ENCODE data around the gene GPC6.

Gene GPC6

DNA sequence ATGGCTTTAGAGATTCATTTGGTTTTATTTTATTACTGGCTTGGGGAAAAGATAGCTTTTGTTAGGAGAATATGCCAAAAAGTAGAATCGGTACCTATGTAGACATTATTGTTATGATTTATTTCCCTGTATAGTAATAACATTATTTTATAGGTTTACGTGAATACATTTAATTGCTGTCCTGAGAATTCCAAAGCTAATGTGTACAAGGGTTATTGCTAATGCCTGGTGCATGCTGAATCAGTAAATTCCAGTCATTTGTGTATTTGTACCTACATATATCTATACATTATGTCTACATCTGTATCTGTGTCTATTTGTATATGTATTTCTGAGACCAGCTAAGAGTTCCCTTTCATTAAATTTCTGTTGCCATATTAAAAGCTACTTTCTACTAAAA lies 550.9 kb downstream of the GPC6 start:
- Histone ChIP-seq H2AFZ (ENCODE audit: low read depth) (no peak overlapping the region), H3K27ac (no peak overlapping the region), H3K79me2 (ENCODE audit: insufficient read depth, low read depth) (no peaks in the 10 kb centered on the region), H3K9ac (no peak overlapping the region), H3K4me3 (IDR thresholded peaks at IDR 0.05; ENCODE audit: insufficient read depth, low read depth, low read length) (no peak overlapping the region), H3K36me3 (ENCODE audit: insufficient read depth) (no peaks in the 10 kb centered on the region), H3K4me1 (ENCODE audit: low read depth, poor library complexity, severe bottlenecking) (no peaks in the 10 kb centered on the region), H4K20me1 (ENCODE audit: insufficient read depth) (no peaks in the 10 kb centered on the region), H3K27me3 (ENCODE audit: insufficient read depth, low read depth) (no peaks in the 10 kb centered on the region), H3K4me2 (no peak overlapping the region)
- TF ChIP-seq, protein P1, sequence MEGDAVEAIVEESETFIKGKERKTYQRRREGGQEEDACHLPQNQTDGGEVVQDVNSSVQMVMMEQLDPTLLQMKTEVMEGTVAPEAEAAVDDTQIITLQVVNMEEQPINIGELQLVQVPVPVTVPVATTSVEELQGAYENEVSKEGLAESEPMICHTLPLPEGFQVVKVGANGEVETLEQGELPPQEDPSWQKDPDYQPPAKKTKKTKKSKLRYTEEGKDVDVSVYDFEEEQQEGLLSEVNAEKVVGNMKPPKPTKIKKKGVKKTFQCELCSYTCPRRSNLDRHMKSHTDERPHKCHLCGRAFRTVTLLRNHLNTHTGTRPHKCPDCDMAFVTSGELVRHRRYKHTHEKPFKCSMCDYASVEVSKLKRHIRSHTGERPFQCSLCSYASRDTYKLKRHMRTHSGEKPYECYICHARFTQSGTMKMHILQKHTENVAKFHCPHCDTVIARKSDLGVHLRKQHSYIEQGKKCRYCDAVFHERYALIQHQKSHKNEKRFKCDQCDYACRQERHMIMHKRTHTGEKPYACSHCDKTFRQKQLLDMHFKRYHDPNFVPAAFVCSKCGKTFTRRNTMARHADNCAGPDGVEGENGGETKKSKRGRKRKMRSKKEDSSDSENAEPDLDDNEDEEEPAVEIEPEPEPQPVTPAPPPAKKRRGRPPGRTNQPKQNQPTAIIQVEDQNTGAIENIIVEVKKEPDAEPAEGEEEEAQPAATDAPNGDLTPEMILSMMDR (conservative IDR thresholded peaks at IDR 0.05; ENCODE audit: low read depth, low read length), result no peak

DNA sequence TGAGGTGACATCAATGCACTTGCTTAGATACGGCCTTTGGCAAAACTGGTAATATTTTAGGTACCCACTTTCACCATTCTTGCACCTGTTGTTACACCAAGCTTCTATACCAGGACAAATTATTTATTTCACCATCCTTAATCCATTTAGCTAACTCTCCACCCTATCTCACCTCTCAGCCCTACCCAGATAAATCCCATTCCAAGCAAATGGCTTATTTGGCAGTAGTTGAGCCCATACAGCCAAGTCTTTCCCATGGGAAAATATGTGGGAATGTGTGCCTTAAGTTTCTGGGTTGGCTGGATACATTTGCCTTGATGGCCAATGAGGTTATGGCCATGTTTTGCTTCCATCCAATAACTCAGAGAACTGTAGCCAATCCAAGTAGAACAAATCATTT lies 551.9 kb downstream of the GPC6 start:
- TF ChIP-seq, protein P1 (conservative IDR thresholded peaks at IDR 0.05; ENCODE audit: low read depth, low read length), result no peak
- Histone ChIP-seq H3K4me3 (IDR thresholded peaks at IDR 0.05; ENCODE audit: insufficient read depth, low read depth, low read length) (no peak overlapping the region), H3K4me2 (no peak overlapping the region), H3K4me1 (ENCODE audit: low read depth, poor library complexity, severe bottlenecking) (no peaks in the 10 kb centered on the region), H3K9ac (no peak overlapping the region), H3K27ac (no peak overlapping the region), H2AFZ (ENCODE audit: low read depth) (no peak overlapping the region), H3K36me3 (ENCODE audit: insufficient read depth) (no peaks in the 10 kb centered on the region), H3K27me3 (ENCODE audit: insufficient read depth, low read depth) (no peaks in the 10 kb centered on the region), H4K20me1 (ENCODE audit: insufficient read depth) (no peaks in the 10 kb centered on the region), H3K79me2 (ENCODE audit: insufficient read depth, low read depth) (no peaks in the 10 kb centered on the region)

DNA sequence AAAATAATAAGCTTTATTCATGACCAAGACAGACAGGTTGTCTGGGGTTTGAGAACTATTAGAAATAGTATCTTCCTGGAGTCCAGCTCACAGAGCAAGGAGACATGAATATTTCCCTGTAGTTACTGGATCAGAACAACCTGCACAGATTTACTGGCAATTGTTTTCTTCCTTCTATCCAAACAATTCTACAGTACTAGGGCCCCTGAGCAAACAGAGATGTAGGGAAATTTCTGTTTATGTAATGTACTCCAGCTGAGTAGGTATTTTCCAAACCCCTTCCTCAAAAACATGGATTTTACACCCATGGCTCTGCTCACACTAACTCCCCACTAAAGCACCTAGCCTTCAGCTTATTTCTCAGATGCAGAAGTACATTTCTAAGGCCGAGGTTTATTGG lies 557.6 kb downstream of the GPC6 start:
- no peak overlapping the region for H3K9ac ChIP-seq
- H3K79me2 ChIP-seq (ENCODE audit: insufficient read depth, low read depth), result no peaks in the 10 kb centered on the region
- H3K36me3 ChIP-seq (ENCODE audit: insufficient read depth), result no peaks in the 10 kb centered on the region
- TF ChIP-seq, protein P1 (conservative IDR thresholded peaks at IDR 0.05; ENCODE audit: low read depth, low read length), result no peak
- H2AFZ ChIP-seq (ENCODE audit: low read depth), result no peak overlapping the region
- no peak overlapping the region for H3K4me3 ChIP-seq (IDR thresholded peaks at IDR 0.05; ENCODE audit: insufficient read depth, low read depth, low read length)
- H3K27me3 ChIP-seq (ENCODE audit: insufficient read depth, low read depth), result no peaks in the 10 kb centered on the region
- no peaks in the 10 kb centered on the region for H4K20me1 ChIP-seq (ENCODE audit: insufficient read depth)
- H3K27ac ChIP-seq, result no peak overlapping the region
- no peak overlapping the region for H3K4me2 ChIP-seq
- H3K4me1 ChIP-seq (ENCODE audit: low read depth, poor library complexity, severe bottlenecking), result no peaks in the 10 kb centered on the region

DNA sequence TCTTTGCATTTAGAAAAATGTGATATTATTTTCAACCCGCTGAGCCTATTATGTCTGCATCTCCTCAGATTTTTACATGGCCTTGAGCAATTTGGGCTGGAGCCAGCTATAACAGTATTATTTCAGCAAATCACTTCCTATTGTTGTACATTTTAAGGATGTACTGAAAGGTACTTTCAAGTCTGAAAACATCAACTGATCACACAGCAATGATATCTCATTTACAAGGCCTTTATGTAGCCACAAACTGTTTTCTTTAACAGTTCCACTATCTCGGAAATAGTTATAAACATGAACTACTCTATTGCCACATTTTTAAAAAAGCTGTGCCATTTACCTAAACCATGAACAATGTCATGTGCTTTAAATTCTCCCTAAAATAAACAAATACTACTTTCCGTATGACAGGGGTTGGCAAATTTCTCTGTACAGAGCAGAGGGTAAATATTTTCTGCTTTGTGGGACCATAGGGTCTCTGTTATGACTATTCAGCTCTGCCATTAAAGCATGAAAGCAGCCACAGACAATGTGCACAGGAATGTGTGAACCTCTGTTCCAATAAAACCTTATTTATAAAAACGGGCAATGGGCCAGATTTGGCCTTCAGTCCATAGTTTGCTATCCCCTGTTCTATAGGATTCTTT lies 560.4 kb downstream of the GPC6 start:
- Histone ChIP-seq H3K79me2 (ENCODE audit: insufficient read depth, low read depth) (no peaks in the 10 kb centered on the region), H3K4me3 (IDR thresholded peaks at IDR 0.05; ENCODE audit: insufficient read depth, low read depth, low read length) (no peak overlapping the region), H3K27ac (no peak overlapping the region), H2AFZ (ENCODE audit: low read depth) (no peak overlapping the region), H3K4me1 (ENCODE audit: low read depth, poor library complexity, severe bottlenecking) (no peaks in the 10 kb centered on the region), H3K4me2 (no peak overlapping the region), H3K27me3 (ENCODE audit: insufficient read depth, low read depth) (no peaks in the 10 kb centered on the region), H3K36me3 (ENCODE audit: insufficient read depth) (no peaks in the 10 kb centered on the region), H3K9ac (no peak overlapping the region), H4K20me1 (ENCODE audit: insufficient read depth) (no peaks in the 10 kb centered on the region)
- TF ChIP-seq, protein P1 (conservative IDR thresholded peaks at IDR 0.05; ENCODE audit: low read depth, low read length), result no peak
